ENCODE data around the gene ANAPC2.
A peak's percentile ranks its signal among the peaks of the same experiment; 100 is the strongest.

The ANAPC2 gene

GRCh38 chr9:137191245-137191644 is 2.9 kb upstream of the ANAPC2 start:
- H3K4me3 ChIP-seq (ENCODE audit: low read depth, low read length) = no peak overlapping the region
- no peaks in the 10 kb centered on the region for H3K27me3 ChIP-seq (ENCODE audit: insufficient read depth, low read depth, severe bottlenecking)
- no peak for DNase-seq
- H3K9me3 ChIP-seq (ENCODE audit: severe bottlenecking) = no peaks in the 10 kb centered on the region
- H3K36me3 ChIP-seq = peaks cover 4% of the 10 kb centered on the region; the same call in 1 of the 2 replicates
- TF ChIP-seq CTCF (IDR thresholded peaks at IDR 0.05; ENCODE audit: low read depth, low read length) = no peak
- no peak overlapping the region for H3K27ac ChIP-seq

- no peak overlapping the region for H3K4me3 ChIP-seq (ENCODE audit: low read depth, low read length)
- peaks cover 4% of the 10 kb centered on the region; the same call in 1 of the 2 replicates for H3K36me3 ChIP-seq
Measured at GRCh38 chr9:137190315-137190856, 2.0 kb upstream of the ANAPC2 start.

GRCh38 chr9:137189297-137190295 is 1.2 kb upstream of the ANAPC2 start:
- Histone ChIP-seq H3K36me3 (peaks cover 4% of the 10 kb centered on the region; the same call in 1 of the 2 replicates), H3K27me3 (ENCODE audit: insufficient read depth, low read depth, severe bottlenecking) (no peaks in the 10 kb centered on the region), H3K27ac (peak overlapping the region; percentile 87), H3K4me3 (ENCODE audit: low read depth, low read length) (peak overlapping the region; percentile 60), H3K9me3 (ENCODE audit: severe bottlenecking) (no peaks in the 10 kb centered on the region)
- TF ChIP-seq CTCF (IDR thresholded peaks at IDR 0.05; ENCODE audit: low read depth, low read length) = no peak
- DNase-seq = no peak

More at GRCh38 chr9:137190315-137190856, 2.0 kb upstream of the ANAPC2 start:
- no peaks in the 10 kb centered on the region for H3K27me3 ChIP-seq (ENCODE audit: insufficient read depth, low read depth, severe bottlenecking)
- no peak for TF ChIP-seq CTCF (IDR thresholded peaks at IDR 0.05; ENCODE audit: low read depth, low read length)
- DNase-seq = no peak
- H3K27ac ChIP-seq = no peak overlapping the region
- no peaks in the 10 kb centered on the region for H3K9me3 ChIP-seq (ENCODE audit: severe bottlenecking)

- Histone ChIP-seq H3K4me3 (ENCODE audit: low read depth, low read length) (peak overlapping the region; percentile 60), H3K9me3 (ENCODE audit: severe bottlenecking) (no peaks in the 10 kb centered on the region), H3K36me3 (peaks cover 4% of the 10 kb centered on the region; the same call in 1 of the 2 replicates), H3K27me3 (ENCODE audit: insufficient read depth, low read depth, severe bottlenecking) (no peaks in the 10 kb centered on the region), H3K27ac (peak overlapping the region; percentile 87)
- TF ChIP-seq CTCF (IDR thresholded peaks at IDR 0.05; ENCODE audit: low read depth, low read length) = no peak
- DNase-seq = no peak
Measured at GRCh38 chr9:137188086-137188489, 272 bp downstream of the ANAPC2 start.

GRCh38 chr9:137187386-137187785 is 974 bp downstream of the ANAPC2 start:
- Histone ChIP-seq H3K27me3 (ENCODE audit: insufficient read depth, low read depth, severe bottlenecking) (no peaks in the 10 kb centered on the region), H3K27ac (no peak overlapping the region), H3K4me3 (ENCODE audit: low read depth, low read length) (peak overlapping the region; percentile 60), H3K36me3 (peaks cover 4% of the 10 kb centered on the region; the same call in 1 of the 2 replicates), H3K9me3 (ENCODE audit: severe bottlenecking) (no peaks in the 10 kb centered on the region)
- no peak for DNase-seq
- TF ChIP-seq CTCF (IDR thresholded peaks at IDR 0.05; ENCODE audit: low read depth, low read length) = no peak
